KMS-11 (cell line): ENCODE data around the gene SP9.

Experiments used
- H2AFZ ChIP-seq: fragments of 200-600 bp; sonication (generic); 2 replicates; pipeline ENCODE4 v1.6.1; 2016; ENCODE audit warnings: antibody characterized with exemption, mixed run types, low read depth
- H3K27ac ChIP-seq: fragments of 200-600 bp; sonication (generic); 2 replicates; pipeline ENCODE4 v1.6.1; 2016; ENCODE audit warnings: mild to moderate bottlenecking, mixed run types
- H3K27me3 ChIP-seq: fragments of 200-600 bp; sonication (generic); 2 replicates; pipeline ENCODE4 v1.6.1; 2017; ENCODE audit warnings: mild to moderate bottlenecking, low read depth, mixed run types, moderate library complexity; ENCODE audit not compliant: insufficient read depth
- H3K36me3 ChIP-seq: fragments of 200-600 bp; sonication (generic); 2 replicates; pipeline ENCODE4 v1.6.1; 2017; ENCODE audit warnings: mild to moderate bottlenecking, mixed run types; ENCODE audit not compliant: insufficient read depth
- H3K4me1 ChIP-seq: fragments of 200-600 bp; sonication (generic); 2 replicates; pipeline ENCODE4 v1.6.1; 2016; ENCODE audit warnings: mild to moderate bottlenecking, low read depth, mixed run types; ENCODE audit not compliant: poor library complexity, severe bottlenecking
- H3K4me2 ChIP-seq: fragments of 200-600 bp; sonication (generic); 2 replicates; pipeline ENCODE4 v1.7.0; 2016; ENCODE audit warnings: mild to moderate bottlenecking, mixed run types
- H3K4me3 ChIP-seq: fragments of 200-600 bp; sonication (generic); IDR thresholded peaks from 2 replicates; pipeline ENCODE4 v1.6.1; 2017; ENCODE audit warnings: low read depth, low read length, mixed read lengths; ENCODE audit not compliant: insufficient read depth
- H3K79me2 ChIP-seq: fragments of 200-600 bp; sonication (generic); 2 replicates; pipeline ENCODE4 v1.6.1; 2016; ENCODE audit warnings: low read depth, mixed run types; ENCODE audit not compliant: insufficient read depth
- H3K9ac ChIP-seq: fragments of 200-600 bp; sonication (generic); 2 replicates; pipeline ENCODE4 v1.6.1; 2016; ENCODE audit warnings: mild to moderate bottlenecking, mixed run types
- H4K20me1 ChIP-seq: fragments of 200-600 bp; sonication (generic); 2 replicates; pipeline ENCODE4 v1.6.1; 2016; ENCODE audit warnings: mild to moderate bottlenecking, mixed run types; ENCODE audit not compliant: insufficient read depth
- TF ChIP-seq, protein P1 (sequence below): fragments of 200-600 bp; sonication (generic); conservative IDR thresholded peaks from 2 replicates; pipeline ENCODE4 v1.6.1; 2017; ENCODE audit warnings: low read depth, mild to moderate bottlenecking, antibody characterized with exemption, low read length, moderate library complexity, mixed read lengths

Gene SP9

DNA sequence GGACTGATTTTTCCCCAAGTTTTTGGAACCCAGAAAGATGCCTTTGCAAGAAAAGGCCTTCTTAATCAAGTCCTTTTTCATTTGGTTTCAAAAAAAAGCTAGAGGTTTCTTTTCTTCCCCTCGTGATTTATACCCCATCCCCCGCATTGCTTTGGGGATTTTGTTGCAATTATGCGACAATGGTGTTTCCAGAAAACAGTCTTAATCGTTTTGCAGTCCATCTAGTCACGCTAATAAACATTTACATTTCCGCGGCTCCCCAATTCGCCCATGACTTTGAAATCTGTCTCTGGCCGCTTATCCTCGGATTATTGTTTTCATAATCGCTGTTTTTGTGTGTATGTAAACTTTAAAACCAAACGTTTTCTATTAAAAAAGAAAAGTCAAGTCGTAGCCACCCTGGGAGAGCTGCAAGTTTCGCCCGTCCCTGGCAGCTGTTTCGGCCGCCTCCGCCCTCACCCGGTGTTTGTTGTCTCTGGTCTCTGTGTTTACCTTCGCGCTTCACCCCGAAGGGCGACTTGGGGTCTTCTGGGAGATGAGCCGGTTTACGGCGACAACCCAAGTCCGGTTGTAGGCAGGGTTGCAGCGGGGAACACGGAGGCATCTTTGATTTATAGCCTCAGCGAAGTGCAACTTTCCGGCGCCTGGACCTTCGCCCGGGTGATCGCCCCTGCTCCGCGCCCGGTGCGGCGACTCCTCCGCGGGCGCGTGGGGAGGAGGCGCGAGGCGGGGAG is 667 bp downstream of the SP9 start:
- Histone ChIP-seq H4K20me1 (peaks cover 5% of the 10 kb centered on the region; the same call in 1 of the 2 replicates), H2AFZ (no peak overlapping the region), H3K79me2 (no peaks in the 10 kb centered on the region), H3K27me3 (peaks cover 43% of the 10 kb centered on the region), H3K9ac (no peak overlapping the region), H3K36me3 (no peaks in the 10 kb centered on the region), H3K27ac (no peak overlapping the region), H3K4me3 (no peak overlapping the region), H3K4me2 (no peak overlapping the region), H3K4me1 (peaks cover 18% of the 10 kb centered on the region)
- TF ChIP-seq, protein P1, sequence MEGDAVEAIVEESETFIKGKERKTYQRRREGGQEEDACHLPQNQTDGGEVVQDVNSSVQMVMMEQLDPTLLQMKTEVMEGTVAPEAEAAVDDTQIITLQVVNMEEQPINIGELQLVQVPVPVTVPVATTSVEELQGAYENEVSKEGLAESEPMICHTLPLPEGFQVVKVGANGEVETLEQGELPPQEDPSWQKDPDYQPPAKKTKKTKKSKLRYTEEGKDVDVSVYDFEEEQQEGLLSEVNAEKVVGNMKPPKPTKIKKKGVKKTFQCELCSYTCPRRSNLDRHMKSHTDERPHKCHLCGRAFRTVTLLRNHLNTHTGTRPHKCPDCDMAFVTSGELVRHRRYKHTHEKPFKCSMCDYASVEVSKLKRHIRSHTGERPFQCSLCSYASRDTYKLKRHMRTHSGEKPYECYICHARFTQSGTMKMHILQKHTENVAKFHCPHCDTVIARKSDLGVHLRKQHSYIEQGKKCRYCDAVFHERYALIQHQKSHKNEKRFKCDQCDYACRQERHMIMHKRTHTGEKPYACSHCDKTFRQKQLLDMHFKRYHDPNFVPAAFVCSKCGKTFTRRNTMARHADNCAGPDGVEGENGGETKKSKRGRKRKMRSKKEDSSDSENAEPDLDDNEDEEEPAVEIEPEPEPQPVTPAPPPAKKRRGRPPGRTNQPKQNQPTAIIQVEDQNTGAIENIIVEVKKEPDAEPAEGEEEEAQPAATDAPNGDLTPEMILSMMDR, result no peak

GRCh38 chr2:174335988-174336500 is 1.3 kb downstream of the SP9 start:
- Histone ChIP-seq H3K4me2 (peak overlapping the region; percentile 86; the same call in 1 of the 2 replicates), H3K9ac (no peak overlapping the region), H3K4me1 (peaks cover 24% of the 10 kb centered on the region), H3K36me3 (no peaks in the 10 kb centered on the region), H4K20me1 (peaks cover 5% of the 10 kb centered on the region; the same call in 1 of the 2 replicates), H3K27ac (no peak overlapping the region), H2AFZ (peak overlapping the region; percentile 68; the same call in 1 of the 2 replicates), H3K27me3 (peaks cover 49% of the 10 kb centered on the region), H3K4me3 (no peak overlapping the region), H3K79me2 (no peaks in the 10 kb centered on the region)
- TF ChIP-seq, protein P1, result no peak

- H2AFZ ChIP-seq, result peak overlapping the region; percentile 68
- H3K4me3 ChIP-seq, result no peak overlapping the region
- TF ChIP-seq, protein P1, result no peak; the same call in 1 of the 2 replicates
- peaks cover 28% of the 10 kb centered on the region for H3K4me1 ChIP-seq
- H3K79me2 ChIP-seq, result no peaks in the 10 kb centered on the region
- no peak overlapping the region for H3K27ac ChIP-seq
- no peak overlapping the region for H3K9ac ChIP-seq
- peaks cover 5% of the 10 kb centered on the region; the same call in 1 of the 2 replicates for H4K20me1 ChIP-seq
- H3K36me3 ChIP-seq, result no peaks in the 10 kb centered on the region
- peaks cover 55% of the 10 kb centered on the region for H3K27me3 ChIP-seq
- peak overlapping the region; percentile 86 for H3K4me2 ChIP-seq
Measured at GRCh38 chr2:174336501-174337336, 2.0 kb downstream of the SP9 start.

DNA sequence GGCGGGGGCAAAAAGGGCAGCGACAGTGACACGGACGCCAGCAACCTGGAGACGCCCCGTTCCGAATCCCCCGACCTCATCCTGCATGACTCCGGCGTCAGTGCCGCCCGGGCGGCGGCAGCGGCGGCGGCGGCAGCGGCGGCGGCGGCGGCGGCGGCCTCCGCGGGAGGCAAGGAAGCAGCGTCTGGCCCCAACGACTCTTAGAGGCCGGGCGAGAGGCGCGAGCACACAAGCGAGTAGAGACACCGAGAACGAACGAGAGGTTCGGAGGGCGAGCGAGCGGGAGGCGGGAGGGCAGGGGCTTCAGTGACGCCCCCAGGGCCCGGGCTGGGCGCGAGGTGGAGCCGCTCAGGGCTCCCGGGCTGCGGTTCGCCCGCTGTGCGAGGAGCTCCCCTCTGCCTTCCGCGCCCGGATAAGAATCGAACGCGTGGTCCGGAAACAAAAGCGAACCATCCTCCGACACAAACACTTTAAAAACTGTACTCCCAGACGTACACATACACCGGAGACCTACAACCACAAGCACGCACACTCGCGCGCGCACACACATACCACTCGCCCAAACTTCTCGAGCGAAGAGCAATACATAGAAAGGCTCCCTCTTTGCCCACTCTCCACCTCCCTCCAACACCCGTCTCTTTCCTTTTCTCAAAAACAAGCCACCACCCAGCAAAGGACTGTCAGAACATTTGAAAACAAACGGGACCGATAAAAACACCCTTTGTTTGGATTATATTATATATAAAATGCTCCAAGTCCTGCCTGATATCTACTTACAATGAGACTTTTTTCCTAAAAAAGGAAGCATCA is 2.8 kb downstream of the SP9 start:
- peaks cover 5% of the 10 kb centered on the region; the same call in 1 of the 2 replicates for H4K20me1 ChIP-seq
- H3K27me3 ChIP-seq, result peaks cover 64% of the 10 kb centered on the region
- H3K79me2 ChIP-seq, result no peaks in the 10 kb centered on the region
- H3K4me1 ChIP-seq, result peaks cover 28% of the 10 kb centered on the region
- H3K36me3 ChIP-seq, result no peaks in the 10 kb centered on the region
- peak overlapping the region; percentile 86 for H3K4me2 ChIP-seq
- TF ChIP-seq, protein P1, result no peak
- H3K9ac ChIP-seq, result no peak overlapping the region
- H2AFZ ChIP-seq, result peak overlapping the region; percentile 68
- H3K4me3 ChIP-seq, result peak overlapping the region; percentile 85
- no peak overlapping the region for H3K27ac ChIP-seq
